GM21528 (cell line): ENCODE results near the gene TMEM121B.

Experiments used
- ATAC-seq: cut with Tn5 transposase; IDR thresholded peaks from one replicate; pipeline ENCODE4 v1.9.1; 2021; ENCODE audit warnings: mild to moderate bottlenecking, moderate library complexity; ENCODE audit not compliant: unreplicated experiment, low FRiP score

The TMEM121B gene

DNA sequence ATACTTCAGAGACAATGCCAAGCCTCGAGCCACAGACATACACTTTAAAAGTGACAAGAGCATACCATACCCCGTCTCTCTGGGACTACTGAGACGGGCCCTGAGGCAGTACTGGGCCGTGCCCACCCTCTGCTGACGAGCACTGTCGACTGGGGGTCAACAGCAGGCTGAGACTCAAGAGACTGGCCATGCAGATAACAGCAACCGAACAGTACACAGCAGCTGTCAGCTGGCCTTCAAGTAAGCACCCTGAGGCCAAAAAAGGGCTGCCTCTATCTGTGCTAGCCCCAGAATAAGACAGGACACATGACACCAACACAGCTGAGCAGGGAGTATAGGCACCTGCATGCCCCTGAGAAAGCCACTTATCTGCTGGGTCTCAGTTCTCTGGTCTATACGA lies 18.9 kb upstream of the TMEM121B start:
- no peak for ATAC-seq

DNA sequence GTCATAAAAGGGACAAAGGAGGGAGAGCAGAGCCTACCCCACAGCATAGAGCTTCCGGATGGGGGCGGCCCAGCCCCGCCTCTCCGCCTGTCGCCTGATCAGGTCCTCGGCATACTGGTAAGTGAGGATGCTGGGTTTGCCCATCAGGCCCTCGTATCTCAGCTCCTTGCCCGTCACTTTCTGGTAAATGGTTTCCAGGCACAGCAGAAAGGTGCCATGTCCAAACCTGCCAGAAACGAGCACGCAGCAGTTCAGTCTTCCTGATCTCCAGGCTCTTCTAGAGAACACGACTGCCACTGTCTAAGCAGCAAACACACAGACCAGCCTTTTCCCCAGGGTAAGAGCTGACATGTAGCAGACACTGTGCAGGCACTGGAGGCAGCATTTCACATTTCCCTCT lies 17.4 kb upstream of the TMEM121B start:
- no peak for ATAC-seq

DNA sequence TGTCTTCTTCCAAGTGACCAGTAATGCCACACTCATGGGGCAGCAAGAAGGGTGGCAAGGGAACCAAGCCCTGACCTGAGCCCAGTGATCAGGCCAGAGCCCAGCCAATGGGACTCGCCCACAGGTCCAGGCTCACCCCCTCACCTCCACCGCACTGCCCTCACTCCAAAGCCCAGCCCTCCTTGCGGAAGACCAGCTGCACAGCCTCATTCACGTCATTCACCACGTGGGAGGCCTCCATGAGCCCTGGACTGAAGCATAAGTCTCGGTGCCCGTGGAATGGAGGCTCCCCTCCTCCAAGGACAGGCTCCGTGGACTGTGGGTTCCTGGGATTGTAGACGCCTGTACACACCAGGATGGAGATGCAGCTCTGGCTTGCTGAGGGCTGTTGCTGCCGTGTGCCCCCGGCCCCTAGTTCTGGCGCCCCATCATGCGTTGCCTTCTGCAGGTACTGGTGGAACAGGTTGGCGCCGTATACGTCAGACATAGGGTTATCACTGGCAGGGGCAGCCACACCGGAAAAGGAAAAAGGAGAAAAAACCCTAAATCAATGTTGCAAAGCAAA lies 16.8 kb upstream of the TMEM121B start:
- no peak for ATAC-seq

DNA sequence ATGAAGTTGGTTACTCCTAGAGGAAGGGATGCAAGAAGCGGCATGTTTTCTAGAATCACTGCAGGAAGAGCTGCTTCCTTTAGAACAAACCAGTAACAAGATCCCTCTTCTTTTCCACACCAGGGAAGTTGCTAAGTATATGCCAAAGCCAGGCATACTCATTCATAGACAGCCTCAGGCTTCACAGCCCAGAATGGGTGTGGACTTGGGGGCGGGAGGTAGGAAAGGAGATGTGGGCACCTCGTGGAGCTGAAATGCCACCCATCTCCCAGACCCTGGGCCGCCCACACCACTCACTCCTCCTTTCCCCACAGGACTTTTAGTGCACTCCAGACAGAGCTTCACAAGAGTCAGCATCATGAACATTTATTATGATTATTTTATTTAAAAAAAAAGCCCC lies 16.0 kb upstream of the TMEM121B start:
- ATAC-seq: no peak

DNA sequence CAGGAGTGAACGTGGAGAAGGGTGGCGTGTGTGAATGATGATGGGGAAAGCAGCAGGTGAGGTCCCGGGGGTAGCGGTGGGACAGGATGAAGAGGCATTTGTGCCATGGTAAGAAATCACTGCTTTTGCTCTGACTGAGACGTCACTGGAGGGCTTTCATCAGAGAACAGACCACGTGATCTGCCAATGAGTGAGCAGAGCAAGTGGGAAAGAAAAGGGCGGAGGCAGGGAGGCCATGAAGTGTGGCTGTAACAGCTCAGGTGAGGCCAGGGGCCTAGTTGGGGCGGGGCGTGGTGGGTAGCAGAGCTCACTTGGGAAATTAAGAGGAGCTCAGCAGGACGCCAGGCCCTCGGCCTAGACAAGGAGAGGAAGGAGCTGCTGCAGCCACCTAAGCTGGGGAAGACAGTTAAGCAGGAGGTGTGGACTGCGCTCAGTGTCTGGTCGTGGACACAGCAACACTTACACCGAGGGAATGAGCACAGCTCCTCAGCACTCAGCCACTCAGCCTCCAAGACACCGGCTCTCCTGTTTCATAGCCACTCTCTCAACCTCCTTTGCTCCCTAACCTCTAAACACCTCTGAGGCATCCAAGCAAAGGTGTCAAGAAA lies 14.1 kb upstream of the TMEM121B start:
- no peak for ATAC-seq

DNA sequence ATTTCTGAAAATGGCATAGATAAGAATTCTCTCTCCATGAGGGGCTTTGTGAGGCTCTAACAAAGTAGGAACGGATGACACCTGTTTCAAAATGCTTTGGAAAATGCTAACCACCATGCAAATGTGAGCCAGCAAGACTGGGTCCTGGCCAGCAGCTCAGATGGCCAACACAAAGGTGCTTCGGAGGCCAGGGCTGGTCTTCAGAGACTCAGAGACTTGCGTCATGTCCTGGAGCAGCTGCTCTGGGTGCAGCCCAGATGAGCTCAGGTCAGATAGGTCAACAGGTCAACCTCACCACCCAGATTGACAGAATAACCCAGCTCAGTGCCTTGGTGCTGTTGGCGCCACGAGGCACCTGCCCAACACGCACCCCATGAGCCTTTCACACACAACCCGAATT lies 12.0 kb upstream of the TMEM121B start:
- no peak for ATAC-seq

DNA sequence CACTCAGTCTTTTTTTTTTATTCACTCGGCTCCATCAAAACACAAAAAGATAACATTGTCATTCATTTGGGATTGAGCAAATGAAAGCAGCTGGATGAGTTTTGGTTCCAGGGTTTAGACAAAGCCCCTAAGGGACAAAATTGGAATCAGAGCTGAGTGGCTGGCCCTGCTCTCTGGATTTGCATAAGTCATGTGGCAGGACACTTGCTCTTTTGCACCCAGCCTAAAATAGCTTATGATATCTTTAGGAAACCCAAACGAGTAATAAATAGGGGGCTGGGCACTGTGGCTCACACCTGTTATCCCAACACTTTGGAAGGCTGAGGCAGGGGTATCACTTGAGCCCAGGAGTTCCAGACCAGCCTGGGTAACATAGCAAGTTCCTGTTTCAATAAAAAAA lies 11.0 kb upstream of the TMEM121B start:
- ATAC-seq: no peak

DNA sequence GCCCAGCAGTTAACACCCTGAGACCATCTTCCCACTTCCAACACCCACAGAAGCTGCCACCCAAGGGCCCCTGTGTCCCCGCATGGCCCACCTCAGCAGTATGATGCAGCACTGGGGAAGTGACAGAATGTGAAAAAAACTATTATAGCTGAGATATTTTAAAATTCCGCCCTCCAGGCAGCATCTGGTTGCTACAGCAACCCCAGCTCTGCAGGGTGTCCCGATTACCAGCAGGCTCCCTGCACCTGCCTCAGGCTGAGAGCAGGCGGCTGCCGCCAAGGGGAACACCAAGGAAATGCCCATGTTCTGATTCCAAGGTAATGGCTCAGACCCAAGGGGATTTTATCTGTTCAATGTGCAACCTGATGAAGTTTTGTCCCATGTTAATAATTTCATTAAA lies 10.5 kb upstream of the TMEM121B start:
- no peak for ATAC-seq

DNA sequence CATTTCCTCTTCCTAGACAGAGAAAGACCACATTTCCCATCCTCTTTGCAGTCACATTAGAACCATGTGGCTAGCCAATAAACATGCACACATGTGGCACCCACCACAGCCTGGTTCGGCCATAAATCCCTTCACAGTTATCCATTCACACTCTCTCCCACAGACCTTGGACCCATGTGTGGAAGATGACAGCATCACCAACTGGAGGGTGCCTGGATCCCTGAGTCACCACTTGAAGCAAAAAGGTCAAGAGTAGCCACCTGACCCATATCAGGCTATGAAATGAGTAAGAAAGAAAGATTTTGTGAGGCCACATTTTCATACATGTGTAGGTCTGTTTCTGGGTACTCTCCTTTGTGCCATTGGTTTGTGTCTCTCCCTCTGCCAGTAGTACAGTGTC lies 9.0 kb upstream of the TMEM121B start:
- no peak for ATAC-seq

DNA sequence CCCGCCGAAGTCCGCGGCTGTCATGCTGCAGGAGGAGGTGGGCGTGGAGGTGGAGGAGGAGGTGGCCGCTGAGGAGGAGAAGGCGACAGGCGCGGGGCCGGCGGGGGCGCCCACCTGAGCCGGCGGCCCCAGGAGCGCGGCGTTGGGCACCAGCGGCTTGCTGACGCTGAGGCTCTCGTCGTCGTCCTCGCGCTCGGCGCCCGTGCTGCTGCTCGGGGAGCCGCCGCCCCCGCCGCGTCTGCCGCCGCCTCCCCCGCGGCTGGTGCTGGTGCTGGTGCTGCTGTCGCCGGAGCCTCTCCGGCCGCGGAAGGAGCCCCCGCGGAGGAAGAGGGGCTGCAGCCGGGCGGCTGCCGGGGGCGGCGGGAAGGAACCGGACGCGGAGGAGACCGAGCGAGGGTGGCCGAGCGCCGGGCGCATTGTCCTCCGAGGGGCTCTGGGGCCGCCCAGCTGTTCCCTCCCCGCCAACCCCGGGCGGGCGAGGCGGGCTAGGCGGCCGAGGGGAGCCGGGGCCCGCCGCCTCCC lies 388 bp downstream of the TMEM121B start:
- ATAC-seq: no peak

DNA sequence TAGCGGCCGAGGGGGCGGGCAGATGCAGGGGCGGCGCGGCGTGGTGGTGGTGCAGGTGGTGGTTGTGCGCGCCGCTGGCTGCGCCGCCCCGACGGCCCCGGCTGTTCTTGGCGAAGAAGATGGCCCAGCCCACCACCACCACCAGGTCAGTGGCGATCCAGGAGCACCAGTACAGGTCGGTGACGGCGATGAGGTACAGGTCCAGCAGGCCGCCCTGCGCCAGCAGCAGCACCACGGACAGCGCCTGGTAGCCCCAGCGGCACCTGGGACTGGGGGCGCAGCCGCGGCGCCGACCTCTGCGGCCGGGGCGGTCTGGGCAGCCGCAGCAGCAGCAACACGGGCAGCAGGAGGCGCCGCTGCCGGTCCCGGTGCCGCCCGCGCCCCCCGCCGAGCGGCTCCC lies 879 bp downstream of the TMEM121B start:
- ATAC-seq: no peak

DNA sequence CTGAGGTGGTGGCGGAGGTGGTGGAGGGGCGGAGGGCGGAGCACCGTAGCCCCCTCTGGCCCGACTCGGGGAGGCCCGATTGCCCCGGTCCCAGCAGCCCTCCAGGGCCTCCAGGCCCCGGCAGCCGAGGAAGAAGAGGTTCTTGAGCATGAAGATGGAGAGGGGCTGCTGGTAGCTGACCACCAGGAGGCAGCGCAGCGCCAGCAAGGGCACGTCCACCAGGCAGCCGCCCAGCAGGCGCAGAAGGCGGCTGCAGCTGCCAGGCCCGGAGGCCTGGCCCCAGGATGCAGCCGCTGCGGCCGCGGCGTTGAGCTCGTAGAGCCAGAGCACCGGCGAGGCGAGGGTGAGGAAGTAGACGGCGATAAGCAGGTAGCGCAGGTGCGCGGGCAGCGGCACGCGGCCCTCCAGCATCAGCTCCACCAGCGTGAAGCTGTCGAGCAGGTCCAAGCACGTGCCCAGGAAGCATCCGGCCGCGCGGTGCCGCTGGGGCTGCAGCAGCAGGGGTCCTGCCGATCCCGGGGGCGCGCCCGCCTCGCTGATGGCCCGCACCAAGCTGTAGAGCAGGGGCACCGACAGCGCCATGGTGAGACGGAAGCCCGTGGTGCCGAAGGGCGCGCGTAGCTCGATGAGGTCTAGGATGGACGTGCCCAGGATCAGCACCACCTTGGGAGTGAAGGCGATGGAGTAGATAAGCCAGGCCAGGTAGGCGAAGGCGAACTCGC lies 1.5 kb downstream of the TMEM121B start:
- ATAC-seq: no peak

DNA sequence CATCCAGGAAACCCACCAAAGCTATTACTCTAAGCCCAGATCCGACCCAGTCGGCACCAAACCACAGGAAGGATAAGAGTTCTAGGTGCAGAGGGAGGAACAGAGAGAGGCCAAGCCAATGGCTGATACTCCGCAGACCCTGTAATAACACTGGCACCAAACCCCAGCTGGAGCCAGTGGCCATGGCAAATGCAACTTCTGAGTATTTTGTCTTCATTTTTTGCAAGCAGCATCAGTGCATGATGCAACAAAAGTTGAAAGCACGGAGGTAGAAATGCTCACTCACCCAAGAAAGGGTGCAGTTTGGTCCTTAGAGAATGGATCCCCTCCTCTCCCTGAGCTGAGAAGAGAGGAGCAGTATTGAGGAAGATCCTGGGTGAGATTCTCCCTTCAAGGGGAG lies 2.8 kb downstream of the TMEM121B start:
- ATAC-seq: no peak

DNA sequence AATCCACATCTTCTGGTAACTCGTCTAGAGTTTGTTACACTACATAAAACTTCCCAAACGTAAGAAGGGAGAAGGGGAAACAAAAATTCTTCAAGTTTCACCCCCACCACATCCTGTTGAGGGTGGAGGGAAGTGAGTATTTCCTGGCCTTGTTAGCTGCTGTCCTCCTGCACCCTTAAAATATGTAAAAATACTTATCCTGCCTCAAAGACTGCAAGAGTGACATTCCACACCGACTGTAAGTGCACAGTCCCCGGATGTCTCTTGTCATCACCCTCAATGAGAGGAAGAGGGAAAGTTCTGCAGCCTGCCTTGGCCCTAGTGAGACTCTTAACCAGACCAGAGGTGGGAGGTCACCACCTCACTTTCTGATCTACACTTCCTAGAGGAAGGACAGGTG lies 3.3 kb downstream of the TMEM121B start:
- no peak for ATAC-seq

DNA sequence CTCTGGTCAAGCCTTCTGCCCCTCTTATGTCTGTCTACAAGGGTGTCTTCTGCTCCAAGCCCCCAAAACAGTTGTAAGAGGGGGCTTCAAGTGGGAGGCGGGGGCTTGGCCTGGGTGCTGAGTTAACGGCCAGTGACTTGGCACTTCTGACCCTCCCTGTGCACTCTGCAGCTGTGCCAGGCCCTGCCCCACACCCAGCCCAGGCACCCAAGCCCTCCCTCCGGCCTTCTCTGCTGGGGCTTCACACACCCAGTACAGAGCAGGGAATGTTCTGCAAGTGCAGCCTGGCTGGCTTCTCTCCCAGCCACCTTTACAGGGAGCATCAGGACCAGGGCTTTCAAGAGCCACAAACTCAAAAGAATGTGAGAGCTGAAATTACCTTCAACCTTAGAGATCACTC lies 3.8 kb downstream of the TMEM121B start:
- no peak for ATAC-seq

DNA sequence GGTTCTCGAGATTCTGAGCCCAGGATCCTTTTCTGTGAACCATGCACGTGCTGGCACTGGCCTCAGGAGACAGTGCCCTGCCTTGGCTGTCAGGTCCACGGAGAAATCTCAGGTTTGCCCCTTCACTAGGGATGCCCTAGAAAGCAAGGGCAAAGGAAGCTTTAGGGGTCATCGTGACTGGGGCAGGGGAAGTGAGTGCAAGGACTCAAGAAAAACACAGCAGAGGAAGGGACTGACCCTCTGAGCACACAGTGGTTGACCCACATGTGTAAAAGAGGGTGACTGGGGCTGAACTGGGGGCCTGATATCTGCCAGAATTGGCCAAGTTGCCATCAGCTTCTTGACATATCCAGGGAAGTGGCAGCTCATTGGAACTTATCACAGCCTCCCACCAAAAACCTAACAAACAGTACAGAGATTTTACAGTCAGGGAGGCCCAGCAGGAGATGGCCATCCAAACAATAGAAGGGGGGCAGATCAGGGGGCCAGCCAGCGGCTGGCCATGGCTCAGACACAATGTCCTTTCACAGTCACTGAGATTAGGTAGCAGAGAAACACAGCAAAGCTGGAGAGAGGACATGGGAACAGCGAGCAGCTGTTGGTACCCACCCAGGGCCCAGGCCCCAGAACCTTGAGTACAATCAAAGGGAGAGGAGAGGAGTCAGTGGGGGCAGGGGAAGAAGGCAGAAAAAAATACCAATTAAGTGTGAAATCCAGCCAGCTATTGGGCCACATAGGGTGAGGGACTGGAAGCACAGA lies 4.4 kb downstream of the TMEM121B start:
- no peak for ATAC-seq

DNA sequence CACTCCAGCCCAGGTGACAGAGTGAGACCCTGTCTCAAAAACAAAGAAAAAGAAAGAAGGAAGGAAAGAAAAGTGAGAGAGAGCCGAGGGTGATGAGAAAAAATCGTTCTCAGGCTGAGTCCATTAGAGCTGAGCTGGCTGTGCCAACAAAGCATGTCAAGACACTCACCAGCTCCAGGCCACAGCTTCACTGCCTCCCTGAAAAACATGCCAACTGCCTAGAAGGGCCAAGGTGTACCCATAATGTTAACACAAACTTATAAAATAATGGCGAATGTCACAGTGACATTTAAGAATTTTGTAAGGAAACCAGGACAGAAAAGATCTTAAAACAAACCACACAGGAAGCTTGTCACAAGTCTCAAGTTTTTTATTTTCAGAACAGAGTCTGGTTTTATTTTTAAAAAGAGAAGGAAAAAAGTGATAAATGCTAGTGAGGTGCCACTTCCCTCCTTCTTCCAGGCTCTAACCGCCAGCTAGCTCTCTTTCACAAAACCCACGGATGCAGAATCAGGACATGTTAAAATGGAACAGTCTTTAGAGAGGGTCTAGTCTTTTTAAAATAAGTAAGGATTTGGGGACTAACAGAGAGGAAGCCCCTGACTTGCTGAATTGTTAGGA lies 5.1 kb downstream of the TMEM121B start:
- no peak for ATAC-seq

DNA sequence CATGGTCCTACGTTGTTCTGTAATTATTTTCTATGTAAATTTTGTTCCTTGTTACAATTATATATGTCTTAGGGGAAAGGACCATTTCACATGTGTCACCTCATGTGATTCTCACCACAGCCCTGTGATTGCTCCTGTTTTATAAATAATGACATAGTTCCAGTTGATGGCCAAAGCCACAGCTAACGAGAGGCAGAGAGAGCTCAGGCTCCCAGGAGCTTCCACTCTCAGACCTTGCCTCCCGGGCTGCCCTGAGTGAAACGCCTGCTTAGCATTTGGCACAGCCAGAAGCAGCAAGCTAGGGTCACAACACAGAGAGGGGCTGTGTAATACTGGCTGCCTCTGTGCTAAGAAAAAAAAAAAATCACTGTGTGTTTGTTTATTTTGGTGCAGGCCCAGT lies 5.9 kb downstream of the TMEM121B start:
- no peak for ATAC-seq

DNA sequence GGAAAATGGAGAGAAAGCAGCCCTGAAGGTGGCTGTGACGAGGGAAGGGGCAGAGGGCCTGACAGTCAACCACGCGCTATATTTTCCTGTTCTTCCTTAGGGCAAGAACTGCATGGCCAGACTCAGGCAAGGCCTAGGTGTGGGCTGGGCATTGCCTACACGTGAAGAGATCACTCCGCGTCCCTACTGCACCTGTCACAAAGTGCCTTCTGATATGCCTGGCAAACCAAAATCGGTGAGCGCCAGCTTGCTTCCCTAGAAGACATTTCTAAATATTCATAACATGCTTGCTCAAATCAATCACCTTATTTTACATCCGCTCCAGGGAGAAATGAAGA lies 6.3 kb downstream of the TMEM121B start:
- ATAC-seq: no peak

DNA sequence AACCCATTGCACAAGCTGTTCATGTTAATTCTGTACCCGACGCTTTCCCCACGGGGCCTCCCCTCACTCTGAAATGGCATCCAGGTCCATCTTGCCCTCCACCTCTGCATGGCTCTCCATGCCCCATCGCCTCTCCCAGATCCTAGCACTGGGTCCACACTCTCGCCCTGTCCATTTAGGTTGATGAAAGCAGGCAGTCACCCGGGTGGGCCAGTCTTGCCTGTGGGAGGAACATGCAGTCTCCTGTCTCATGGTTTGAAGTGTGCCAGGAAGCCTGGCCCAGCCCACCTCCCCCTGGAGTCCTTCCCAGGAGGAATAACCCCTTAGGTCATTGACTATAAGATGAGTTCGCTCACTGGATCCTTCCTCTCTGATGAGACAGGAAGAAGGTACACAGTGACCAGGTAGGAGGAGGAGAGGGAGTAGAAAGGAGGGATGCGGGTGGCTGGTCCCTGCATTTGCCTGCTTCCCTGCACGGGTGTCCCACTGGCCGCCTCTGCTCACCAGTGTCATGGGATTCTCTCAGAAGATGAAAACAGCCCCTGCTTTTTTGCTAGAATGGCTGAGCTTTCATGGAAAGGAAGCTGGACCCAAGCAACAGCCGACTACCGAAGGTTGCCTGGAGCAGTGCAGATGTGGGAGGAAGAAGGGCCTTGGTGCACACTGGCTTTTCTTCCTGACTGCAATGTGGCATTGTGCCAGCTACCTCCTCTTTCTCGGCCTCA lies 6.8 kb downstream of the TMEM121B start:
- ATAC-seq: no peak
